ENCODE data around the gene ACSL6. TPM values are rescaled to one million over a fixed set of nuclear protein-coding genes. Genes with fewer than 3 reads are reported as not detected.

Gene ACSL6
- total RNA-seq, 1 donor from 2014 or later = 2.5 TPM

DNA sequence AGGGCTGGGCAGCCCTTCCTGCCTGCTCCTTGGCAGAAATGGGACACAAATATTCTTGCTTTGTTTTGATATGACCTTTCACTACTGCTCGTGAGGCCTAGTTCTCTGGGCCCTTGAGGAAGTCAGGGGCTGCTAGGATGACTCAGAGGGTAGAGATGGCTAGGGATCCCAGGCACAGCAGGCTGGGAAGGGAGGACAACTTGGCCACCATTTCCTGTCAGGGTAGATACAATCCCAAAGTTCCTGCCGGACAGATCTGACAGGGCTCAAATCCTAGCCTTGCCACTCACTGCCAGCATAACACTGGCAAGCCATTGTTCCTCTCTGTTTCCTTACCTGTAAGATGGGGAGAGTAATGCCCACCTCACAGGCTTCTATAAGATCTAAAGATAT, 34.2 kb downstream of the ACSL6 start:
- DNase-seq = no peak

DNA sequence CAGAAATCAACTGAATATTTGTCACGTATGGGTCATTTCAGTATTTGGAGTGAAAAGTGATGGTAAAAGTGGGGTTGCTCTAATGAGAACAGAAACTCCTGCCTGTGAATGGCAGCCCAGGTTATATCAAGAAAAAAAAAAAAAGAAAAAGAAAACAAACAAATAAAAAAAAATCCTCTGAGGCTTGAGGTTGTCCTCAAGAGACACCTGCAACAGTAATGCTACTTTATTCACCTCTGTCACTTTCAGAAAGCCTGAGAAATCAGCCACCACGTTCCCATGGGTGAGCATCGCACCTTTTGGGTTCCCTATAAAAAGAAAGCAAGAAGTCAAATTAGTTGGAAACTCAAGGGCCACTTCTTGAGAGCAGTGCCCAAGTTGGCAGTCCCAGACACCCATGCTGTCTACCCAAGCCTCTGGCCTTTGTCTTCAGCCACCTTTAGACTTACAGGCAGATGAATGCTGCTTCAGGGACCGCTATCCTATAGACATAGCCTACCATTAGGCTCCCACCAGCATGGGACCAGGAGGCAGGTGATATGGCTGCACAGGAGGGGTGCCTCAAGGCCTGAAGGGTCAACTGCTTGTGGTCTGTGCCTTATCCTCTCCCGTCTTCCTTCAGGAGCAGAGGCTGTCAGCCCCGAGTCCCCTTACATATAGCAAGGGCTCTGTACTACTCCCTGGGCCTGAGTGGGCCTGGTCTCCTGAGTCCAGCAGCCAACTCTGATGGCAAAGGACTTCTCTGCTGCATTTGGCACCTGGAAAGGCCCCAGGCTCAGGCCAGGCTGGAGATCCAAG, 34.8 kb downstream of the ACSL6 start:
- DNase-seq = no peak

DNA sequence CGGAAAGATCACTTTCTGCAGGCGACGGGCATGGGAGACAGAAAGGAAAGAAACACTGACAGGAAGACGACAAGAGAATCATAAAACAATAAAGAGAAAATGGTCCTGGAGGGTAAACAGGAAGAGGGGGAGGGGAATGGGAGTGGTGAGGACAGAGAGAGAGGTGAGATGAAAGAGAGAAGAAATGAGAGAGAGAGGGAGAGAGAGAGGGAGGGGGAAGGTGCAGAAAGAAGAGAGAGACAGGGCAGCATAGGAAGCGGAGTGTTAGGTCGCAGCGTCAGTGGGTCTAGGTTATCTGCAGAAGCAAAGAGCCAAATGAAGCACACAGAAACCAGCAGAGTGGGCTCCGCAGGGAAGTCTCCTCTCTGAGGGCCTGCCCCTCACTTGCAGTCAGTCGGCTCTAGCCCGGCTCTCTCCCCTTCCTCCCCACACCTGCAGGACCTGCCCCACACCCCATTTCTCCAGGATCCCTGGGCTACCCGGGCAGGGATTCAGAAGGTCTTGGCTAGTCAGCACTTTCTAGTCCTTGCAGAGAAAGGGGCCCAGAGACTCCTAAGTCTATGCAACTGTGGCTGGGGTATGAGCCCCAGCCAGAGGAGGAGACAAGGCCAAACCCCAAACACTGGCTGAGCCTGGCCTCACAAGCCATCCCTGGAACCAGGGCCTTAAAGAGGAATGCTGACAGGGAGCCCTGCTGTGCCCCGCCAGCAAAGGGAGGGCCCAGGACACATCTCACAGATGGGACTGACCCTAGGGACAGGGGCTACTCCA, 36.3 kb downstream of the ACSL6 start:
- no peak for DNase-seq

DNA sequence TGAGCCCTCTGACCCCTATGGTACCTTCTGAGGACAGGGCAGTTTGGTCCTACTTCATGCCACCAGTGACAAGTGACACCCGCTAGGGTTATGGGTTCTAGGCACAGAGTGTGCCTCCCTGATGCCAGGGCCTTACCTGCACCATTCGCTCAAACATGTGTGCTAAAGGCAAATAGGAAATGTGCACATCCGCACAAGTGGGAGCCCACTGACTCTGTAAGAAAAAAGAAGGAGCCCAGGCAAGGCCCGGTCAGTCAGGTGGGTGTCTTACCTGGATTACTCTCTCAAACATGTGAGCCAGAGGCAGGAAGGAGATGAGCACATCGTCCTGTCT, 36.9 kb downstream of the ACSL6 start:
- no peak for DNase-seq

DNA sequence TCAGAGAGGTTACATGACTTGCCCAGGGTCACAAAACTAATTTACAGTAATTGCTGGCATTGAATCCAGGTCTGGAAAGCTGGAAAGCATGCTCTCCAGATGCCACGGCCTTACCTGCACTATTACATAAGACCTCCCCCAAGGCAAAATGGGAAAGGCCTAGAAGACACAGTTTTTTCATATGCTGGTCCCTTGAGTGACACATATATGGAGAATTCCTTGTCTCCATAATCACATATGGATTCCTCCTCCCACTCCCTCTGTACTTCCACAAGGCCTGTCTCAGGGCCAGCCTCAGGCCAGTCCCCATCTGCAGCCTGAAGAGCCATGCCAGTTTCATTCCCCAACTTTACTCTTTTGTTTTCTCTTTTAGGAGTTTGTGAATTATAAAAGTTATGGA, 37.4 kb downstream of the ACSL6 start:
- no peak for DNase-seq

DNA sequence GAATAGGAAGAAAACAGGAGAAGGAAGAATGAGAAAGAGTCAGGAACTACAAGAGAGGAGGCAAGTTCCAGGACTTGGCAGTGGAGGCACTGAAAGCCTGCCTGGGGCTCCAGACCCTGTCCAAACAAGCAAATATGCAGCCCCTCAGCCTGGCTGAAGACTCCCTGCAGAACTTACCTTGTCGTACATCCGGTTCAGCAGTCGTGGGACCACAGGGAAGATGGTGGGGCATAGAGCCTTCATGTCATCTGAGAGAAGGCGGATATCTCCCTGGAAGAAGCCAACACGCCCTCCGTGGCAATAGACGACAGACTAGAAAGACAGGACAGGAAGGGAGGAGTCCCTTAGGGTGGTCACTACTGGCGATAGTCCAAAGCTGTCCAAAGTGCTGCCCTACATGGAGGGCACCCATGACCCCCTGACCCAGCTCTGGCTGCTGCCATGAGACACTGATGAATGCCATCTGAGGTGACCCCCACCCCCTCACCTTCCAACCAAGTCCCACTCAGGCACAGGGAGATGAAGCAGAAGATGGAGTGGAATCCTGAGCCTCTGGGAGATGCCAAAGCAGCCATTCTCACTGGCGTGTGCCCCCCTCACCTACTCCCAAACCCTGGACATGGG, 38.3 kb downstream of the ACSL6 start:
- DNase-seq = no peak

DNA sequence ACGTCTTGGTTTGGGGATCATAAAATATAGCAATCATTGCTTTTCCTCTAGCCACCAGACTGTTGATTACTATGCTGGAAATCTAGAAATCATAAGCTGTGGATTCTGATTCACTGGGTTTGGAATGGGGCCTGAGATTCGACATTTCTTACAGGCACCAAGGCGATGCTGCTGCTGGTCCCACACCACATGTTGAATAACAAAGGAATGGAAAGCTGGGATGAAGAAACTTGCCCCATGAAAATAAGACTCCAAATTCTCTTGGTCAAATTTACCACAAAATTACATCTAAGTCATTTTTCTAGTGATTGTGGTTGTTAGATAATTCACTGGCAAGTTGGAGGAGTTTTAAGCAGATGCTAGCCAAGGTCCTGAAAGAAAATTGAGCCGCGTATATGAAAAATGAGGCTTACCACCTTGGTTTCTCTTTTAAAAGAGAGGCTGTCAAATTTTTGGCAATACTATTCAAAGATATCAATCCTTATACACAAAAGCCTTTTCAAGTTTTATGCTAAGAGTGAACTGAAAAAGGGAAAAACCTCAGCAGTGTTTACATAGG, 43.0 kb downstream of the ACSL6 start:
- no peak for DNase-seq

DNA sequence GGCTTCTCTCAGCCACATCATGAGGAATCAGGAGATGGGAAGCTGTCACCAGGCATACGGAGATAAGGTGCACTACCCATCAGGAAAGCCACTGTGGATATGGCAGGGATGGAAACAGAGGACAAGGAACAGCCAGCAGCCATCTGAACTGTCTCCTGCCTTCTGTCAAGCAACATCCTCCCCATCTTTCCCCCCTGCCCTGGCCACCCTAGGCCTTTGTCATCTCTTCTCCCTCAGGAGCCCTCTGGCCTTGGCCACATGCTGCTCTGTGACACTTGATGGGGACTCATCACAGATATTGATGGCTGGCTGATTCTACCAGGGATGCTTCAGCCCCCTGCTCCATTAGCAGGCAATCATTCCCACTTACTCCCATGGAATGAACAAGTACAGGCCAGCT, 44.9 kb downstream of the ACSL6 start:
- no peak for DNase-seq

DNA sequence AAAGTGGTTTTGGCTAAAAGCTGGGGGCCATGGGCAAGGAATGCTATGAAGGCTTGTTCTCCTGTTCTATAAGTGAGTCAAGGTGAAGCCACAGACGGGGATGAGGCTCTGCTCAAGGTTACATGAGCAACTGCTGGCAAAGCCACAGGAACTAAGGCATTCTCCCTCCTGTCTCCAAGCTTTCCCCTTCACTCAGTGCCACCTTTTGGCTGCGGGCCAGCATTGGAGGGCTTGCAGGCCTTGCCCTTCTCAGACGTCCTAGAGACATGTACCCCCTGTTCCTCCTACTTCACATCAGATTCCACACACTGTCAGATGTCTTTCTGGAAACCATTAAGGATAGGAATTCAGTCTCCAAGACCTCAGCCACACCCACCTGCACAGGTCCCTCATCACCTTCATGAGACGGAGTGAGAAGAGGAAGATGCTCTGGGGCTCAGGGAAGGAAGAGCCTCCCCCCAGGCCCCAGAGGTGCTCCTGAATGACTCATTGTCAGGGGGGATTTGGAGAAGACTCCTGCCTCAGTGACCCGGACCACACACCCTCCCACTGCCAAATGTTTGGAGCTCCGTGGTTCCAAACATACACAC, 45.5 kb downstream of the ACSL6 start:
- no peak for DNase-seq

DNA sequence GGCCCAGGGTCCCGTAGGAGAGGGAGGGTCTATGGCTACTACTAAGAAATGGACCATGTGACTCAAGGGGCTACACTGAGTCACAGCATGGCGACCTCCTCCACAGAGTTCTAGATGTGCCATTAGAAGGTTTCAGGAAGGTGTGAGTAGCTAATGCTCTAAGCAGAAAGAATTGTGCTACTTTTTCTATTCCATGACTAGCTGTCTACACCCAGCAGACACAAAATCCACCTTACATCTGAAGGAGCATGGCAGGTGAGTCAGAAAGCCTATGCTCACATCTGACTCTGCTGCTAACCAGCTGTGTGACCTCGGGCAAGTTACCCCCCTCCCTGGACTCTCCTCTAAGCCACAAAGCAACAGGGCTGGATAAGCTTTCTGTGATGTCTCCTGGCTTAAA, 51.6 kb downstream of the ACSL6 start:
- DNase-seq = no peak

DNA sequence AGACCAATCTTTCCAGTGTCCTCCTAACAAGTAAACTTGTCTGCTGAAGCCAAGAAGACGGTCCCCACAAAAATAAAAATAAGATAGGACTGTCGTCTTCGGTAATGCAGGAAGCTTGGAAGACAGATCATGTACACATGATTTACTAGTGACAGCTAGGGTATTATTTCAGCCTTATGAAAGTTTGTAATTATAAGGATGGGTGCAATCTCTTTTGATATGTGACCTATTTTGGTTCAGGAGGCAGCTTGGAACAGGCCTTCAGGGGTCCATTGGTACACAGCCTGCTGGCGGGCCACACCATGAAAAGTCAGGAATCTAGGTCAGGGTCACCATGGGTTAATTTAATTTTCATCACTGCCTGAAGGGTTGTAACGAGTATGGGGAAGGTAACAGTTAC, 52.3 kb downstream of the ACSL6 start:
- no peak for DNase-seq

DNA sequence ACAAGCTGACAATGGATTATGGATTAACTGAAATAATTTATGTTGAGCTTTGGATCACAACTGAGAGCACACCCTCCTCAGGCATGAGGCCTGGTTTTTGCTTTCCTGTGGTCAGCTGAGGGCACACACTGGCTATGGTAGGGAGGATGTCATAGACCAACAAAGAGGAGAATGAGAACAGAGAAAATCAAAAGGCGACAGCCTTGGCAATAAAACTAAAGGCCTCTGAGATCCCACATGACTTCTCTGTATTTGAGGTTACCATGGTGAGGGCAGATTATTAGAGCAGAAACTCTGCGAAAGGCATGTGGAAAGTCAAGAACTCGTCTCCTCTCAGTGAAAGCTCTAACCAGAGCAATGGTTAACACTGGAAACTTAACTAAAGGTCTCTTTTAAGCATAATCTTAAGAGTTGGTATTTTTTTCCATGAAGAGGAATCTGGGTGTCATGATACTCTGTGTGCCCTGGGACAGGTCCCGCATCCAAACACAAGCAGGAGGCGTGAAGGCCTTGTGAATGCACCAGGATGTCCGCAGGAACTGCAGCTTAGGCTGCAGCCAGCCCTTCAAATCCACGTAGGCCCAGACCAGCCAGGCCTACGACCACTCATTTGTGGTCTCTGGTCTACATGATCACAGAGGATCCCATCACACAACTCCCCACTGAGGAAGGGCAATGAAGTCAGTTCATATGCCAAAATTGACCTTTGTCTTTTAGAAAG, 53.6 kb downstream of the ACSL6 start:
- no peak for DNase-seq

DNA sequence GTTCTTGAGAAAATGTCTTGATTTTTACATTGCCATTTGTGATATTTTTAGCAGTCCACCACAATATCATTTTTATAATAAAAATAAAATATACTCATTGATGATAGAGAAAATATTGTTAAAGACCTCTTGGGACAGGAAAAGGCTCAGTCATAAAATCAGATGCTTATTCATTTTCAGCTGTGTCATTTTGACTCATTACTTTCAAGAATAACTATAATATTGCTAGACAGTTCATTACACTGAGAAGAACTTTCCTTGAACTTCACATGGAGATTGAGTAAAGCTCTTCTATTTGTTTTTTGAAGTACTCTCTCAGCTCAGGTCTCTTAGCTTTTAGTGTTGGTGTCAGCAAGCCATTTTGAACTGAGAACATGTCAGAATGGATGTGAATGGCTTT, 57.5 kb downstream of the ACSL6 start:
- DNase-seq = no peak

DNA sequence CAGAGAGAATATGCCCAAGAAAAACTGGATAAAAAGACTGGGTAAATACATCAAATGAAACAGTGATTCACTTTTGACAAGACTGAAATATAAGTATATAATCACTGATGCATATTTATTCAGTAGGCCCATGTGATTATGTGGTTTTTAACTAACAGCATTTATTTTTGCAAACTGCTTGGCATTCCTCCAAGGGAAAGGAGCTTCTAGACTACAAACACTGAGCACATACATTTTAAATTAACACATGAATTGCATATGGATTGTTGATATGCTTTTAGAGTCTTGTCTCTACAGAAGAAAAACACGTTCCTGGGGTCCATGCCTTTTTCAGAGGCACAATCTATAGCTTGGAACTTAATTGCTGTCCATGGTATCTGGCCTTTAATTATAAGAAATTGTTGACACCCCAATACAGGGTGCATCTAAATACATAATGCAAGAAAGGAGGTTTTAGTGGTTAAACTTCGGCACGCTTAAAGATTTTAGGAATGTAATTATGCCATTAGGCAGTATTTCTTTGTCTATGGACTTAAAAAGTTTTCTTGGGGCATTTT, 59.1 kb downstream of the ACSL6 start:
- peak; percentile 24 for DNase-seq

DNA sequence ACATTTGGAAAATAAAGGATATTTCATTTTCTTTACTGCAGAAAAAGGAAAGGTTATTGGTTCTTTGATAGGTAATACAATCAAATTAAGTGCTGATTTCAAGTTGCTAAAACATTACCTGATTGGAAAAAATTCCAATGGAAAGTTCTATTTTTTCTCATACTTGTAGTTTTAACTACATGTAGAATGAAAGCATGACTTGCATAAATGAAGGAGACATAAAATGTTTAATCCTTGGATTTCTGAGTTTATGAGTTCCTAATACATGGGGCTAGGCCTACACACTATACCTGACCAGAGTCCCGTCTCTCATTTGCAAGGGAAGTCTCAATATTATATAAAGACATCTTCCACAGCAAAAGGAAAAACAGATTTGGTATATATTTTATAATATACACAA, 60.8 kb downstream of the ACSL6 start:
- no peak for DNase-seq

DNA sequence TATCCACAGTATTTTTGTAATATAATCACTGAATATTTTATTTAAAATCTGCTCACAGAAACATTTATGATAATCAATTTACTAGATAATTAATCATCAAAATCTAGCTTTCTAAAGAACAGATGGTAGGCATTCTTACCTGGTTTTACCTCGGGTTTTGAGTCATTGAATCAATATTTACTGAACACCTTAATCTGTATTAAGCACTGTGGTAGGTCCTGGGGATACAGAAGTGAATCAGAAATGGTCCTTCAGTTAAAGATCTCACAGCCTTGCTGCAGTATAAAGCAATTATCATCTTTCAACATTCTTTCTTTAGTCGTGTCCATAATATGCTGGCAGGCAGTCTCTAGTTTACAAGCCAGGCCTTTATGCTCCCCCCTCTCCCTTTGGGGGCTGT, 64.0 kb downstream of the ACSL6 start:
- no peak for DNase-seq

DNA sequence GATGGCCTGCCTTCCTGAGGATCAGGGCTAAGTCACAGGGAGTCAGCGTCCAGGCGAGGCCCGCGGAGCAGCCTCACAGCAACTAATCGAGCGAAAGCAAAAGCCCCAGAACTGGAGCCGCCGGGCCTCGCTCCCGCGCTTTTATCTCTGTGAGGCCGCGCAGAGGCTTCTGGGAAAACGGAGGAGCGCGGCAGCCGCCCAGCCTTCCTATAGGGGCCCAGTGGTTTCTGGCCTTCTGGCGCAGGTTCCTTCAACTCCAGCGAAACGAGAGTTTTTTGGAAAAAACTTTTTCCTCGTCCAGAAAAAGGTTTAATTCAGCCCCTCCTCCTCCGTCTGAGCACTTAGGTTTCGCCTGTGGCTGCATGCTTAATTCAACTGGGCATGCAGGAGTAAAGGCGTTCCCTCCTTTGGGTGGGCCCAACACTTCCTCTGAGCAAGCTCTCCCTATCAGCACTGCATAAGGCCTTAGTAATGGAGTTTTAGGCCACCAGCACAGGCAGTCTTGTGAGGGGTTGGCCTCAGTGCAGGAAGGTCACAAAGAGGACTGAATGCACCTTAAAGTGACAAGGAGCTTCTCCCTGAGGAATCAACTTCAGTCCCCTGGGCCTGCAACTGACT, 65.8 kb downstream of the ACSL6 start, which contains the start of gene MEIKIN:
Gene MEIKIN, minus strand, starts transcription at position 113 of the 618 bp plus-strand sequence. CDS start 158 bp downstream, outside the sequence.
- DNase-seq = peak; percentile 5

DNA sequence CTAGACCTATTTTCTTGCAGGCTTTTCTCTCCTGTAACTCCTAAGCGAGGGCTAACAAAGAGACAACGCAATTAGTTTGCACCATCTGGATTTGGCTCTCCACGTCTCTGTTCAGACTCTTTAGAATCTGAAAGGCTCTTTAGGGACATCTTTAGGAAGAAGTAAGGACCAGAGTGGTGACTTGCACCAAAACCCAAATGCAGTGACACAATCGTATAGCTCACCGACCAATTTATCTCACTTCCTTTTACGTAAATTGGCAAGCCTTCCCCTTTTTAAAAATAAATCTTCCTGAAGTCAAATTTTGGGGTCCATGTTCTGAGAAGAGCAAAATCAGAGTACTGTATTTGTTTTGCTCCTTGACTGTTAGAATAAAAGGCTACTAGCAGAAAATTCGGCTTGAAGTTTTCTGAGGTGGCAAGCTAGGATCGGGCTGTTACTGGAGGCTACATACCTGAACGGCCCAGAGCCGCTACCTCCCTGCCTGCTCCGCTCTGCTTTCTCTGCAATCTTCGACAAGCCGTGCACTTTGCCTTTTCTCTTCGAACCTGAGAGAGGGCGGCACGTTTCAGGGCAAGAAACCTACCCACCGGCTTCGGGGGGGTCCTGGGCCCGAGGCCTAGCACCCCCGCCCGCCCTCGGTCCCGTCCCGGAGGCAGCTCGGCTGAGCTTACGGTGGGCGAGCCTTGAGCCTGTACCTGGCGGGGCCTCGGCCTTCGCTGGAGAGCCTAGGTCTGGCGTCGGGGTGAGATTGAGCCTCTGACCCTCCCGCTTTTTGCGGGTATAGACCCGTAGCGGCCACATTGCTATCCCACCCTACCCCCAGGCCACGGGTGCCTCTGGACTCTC, 66.5 kb downstream of the ACSL6 start:
- no peak for DNase-seq

DNA sequence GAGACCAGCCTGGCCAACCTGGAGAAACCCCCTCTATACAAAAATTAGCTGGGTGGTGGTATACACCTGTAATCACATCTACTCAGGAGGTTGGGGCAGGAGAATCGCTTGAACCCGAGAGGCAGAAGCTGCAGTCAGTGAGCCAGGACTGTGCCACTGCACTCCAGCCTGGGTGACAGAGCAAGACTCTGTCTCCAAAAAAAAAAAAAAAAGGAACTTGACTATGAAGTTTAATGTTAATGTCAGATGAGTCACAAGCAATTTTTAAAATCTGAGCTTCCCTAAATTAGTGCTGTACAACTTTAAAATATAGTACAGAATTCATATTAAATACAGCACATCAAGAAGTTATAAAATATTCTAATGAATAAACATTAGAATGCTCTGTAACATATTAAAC, 67.5 kb downstream of the ACSL6 start:
- DNase-seq = no peak

DNA sequence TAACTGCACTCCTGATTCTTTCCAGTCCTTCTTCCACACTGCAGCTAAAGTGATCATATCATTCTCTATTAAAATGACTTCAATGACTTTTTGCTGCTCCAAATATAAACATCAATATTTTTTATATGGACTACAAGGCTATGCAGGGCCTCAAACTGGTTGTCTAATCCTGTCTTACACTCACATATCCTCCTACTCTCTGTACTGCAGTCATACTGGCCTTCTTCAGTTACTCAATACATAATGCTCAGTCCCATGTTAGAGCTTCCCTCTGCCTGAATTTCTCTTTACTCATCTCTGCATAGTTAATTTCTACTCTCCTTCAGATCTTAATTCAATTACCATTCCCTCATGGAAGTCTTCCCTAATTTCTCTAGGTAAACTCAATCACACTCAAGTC, 69.4 kb downstream of the ACSL6 start:
- DNase-seq = no peak

Data from tongue (tissue), 2 donors.